MM.1S (cell line): Measurements from ENCODE around the gene DNAH11.
"Not testable (repeated sequence)": the region's sequence is repeated elsewhere in the genome, so short reads cannot be mapped to it uniquely, and the experiment has no call there.

Experiments
- EZH2 ChIP-seq: fragments of 300-600 bp; sonication (generic); optimal IDR thresholded peaks from 2 replicates; pipeline ENCODE3; 2017; ENCODE audit warnings: low read depth, mild to moderate bottlenecking, antibody characterized with exemption, low read length, mixed read lengths
- TF ChIP-seq, protein P1 (sequence below): fragments of 300-600 bp; sonication (generic); IDR thresholded peaks from 2 replicates; pipeline ENCODE4 v1.5.1; 2016; ENCODE audit warnings: antibody characterized with exemption, low read length, mixed read lengths

GRCh38 chr7:21883501-21883900 lies 340.7 kb downstream of the DNAH11 start:
- TF ChIP-seq, protein P1, sequence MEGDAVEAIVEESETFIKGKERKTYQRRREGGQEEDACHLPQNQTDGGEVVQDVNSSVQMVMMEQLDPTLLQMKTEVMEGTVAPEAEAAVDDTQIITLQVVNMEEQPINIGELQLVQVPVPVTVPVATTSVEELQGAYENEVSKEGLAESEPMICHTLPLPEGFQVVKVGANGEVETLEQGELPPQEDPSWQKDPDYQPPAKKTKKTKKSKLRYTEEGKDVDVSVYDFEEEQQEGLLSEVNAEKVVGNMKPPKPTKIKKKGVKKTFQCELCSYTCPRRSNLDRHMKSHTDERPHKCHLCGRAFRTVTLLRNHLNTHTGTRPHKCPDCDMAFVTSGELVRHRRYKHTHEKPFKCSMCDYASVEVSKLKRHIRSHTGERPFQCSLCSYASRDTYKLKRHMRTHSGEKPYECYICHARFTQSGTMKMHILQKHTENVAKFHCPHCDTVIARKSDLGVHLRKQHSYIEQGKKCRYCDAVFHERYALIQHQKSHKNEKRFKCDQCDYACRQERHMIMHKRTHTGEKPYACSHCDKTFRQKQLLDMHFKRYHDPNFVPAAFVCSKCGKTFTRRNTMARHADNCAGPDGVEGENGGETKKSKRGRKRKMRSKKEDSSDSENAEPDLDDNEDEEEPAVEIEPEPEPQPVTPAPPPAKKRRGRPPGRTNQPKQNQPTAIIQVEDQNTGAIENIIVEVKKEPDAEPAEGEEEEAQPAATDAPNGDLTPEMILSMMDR: not testable (repeated sequence)
- TF ChIP-seq EZH2: not testable (repeated sequence)
